HCEC 1CT (cell line): ENCODE measurements around the gene IQCH.
A peak's percentile ranks its signal among the peaks of the same experiment; 100 is the strongest.

ENCODE experiments used
- DNase-seq: peaks from one replicate; pipeline ENCODE4 v3.0.0-alpha.2; 2017

Gene IQCH

GRCh38 chr15:67545864-67546263 lies 291.3 kb downstream of the IQCH start:
- no peak for DNase-seq

DNA sequence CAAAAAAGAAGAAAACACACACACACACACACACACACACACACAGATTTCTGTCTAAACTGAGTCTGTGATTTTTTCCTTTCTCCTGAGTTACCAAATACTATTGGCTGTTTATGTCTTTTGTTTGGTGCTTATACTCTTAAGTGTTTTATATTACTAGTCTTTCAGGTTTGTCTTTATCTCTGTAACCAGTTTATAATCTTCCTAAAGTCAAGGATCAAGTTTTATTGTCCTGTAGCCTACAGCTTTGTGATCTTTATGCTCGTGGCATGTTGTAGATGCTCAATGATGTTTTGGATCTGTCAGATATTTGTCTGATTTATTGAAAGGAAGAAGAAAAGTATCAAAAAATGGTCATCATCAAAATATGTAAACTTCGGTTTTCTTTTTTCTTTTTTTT lies 292.5 kb downstream of the IQCH start:
- no peak for DNase-seq

DNA sequence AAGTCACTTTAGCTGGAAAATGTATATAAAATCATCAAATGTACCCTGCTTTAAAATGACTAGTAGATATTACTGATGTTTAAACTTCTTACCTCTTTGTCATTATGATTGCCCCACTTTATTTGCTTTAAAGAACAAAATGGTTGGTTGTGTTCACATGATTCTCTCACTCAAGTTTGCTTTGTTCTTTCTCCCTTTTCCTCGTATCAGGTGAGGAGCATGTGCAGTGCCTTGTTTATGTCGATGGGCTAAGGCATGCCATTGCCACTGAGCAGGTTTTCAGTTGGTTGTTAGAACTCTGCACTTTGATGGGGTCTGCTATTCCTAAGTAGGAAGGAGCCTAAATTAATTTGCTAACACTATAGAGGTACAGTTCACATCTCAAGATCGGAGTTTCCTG lies 293.2 kb downstream of the IQCH start:
- DNase-seq = no peak

GRCh38 chr15:67548236-67548852 lies 293.8 kb downstream of the IQCH start:
- peak; percentile 34 for DNase-seq

GRCh38 chr15:67548862-67549651 lies 294.5 kb downstream of the IQCH start:
- no peak for DNase-seq

DNA sequence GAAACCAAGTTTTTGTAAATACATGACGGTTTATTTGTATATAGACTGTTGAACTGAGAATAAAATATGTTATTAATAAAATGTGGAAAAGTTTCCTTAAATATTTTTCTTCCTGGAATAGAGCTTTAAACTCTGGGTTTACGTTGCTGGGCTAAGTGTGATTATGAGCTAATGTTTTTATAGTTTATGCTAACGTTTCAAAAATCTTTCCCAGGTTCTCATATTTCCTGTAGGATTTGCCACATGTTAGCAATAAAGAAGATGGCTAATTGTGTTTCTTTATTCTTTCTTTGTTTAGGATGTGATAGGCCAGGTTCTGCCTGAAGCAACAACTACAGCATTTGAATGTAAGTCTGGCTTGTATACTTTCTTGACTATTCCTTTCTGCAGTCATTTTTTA lies 295.1 kb downstream of the IQCH start:
- DNase-seq = no peak

DNA sequence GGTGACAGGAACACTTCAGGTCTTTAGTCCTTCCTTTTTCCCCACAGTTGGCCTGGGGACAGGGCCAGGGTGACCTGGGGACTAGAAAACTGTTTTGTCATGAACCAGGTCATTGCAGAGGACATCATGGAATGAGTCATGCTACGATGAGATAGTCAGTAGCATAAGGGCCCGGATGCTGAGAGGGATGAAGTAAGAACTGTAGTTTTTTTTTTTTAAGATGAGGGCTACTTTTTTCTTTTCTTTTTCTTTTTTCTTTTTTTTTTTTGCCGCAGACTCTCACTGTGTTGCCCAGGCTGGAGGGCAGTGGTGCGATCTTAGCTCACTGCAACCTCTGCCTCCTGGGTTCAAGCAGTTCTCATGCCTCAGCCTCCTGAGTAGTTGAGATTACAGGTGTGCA lies 295.9 kb downstream of the IQCH start:
- DNase-seq = no peak

GRCh38 chr15:67551207-67551743 lies 296.7 kb downstream of the IQCH start:
- no peak for DNase-seq
